ENCODE measurements around the gene CCDC88B. TPM values are rescaled to one million over a fixed set of nuclear protein-coding genes. Genes with fewer than 3 reads are reported as not detected.

Gene CCDC88B
- total RNA-seq, 1 donor from 2014 or later, result 7.9 TPM

DNA sequence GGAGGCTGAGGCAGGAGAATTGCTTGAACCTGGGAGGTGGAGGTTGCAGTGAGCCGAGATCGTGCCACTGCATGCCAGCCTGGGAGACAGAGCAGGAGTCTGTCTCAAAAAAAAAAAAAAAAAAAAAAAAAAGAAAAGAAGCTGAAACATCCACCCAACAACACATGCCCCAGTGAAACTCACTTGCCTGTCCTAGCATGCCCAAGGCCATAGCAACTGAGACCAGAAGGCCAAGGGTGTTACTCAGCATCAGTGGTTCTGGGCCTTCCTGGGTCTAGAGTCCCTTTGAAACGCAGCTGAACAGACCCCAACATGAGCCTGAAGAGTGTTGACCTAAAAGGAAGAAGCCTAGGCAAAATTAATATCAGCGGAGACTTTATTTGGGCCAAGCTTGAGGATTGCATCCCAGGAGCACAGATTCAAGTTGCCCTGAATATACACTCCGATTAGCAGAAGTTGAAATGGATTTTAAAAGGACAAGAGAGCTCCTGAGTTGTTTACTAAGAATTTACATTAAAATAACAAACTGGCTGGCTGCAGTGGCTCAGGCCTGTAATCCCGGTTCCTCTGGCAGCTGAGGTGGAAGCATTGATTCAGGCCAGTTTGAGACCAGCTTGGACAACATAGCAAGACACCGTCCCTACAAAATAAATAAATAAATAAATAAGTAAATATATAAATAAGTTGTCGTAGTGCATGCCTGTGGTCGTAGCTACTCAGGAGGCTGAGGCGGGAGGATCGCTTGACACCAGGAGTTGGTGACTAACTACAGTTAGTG, 15.1 kb upstream of the CCDC88B start:
- Histone ChIP-seq H3K9me3 (no peaks in the 10 kb centered on the region), H3K4me1 (peaks cover 36% of the 10 kb centered on the region), H3K36me3 (peaks cover 0 to 11% of the 10 kb centered on the region in 2 donors), H3K27me3 (no peaks in the 10 kb centered on the region), H3K4me3 (no peak overlapping the region), H3K27ac (peak overlapping the region; percentile 56)
- no peak for DNase-seq (ENCODE audit: extremely low spot score in 2 of 2)
- intact Hi-C loops (cut with DNase I), result no loop called here
- peak in 1 of 2 donors; percentile 40 for TF ChIP-seq POLR2AphosphoS5 (IDR thresholded peaks at IDR 0.05; ENCODE audit: insufficient read depth in 1 of 2, low read depth in 1 of 2)
- TF ChIP-seq, protein P1, sequence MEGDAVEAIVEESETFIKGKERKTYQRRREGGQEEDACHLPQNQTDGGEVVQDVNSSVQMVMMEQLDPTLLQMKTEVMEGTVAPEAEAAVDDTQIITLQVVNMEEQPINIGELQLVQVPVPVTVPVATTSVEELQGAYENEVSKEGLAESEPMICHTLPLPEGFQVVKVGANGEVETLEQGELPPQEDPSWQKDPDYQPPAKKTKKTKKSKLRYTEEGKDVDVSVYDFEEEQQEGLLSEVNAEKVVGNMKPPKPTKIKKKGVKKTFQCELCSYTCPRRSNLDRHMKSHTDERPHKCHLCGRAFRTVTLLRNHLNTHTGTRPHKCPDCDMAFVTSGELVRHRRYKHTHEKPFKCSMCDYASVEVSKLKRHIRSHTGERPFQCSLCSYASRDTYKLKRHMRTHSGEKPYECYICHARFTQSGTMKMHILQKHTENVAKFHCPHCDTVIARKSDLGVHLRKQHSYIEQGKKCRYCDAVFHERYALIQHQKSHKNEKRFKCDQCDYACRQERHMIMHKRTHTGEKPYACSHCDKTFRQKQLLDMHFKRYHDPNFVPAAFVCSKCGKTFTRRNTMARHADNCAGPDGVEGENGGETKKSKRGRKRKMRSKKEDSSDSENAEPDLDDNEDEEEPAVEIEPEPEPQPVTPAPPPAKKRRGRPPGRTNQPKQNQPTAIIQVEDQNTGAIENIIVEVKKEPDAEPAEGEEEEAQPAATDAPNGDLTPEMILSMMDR (IDR thresholded peaks at IDR 0.05), result no peak
- TF ChIP-seq POLR2A (IDR thresholded peaks at IDR 0.05), result no peak

DNA sequence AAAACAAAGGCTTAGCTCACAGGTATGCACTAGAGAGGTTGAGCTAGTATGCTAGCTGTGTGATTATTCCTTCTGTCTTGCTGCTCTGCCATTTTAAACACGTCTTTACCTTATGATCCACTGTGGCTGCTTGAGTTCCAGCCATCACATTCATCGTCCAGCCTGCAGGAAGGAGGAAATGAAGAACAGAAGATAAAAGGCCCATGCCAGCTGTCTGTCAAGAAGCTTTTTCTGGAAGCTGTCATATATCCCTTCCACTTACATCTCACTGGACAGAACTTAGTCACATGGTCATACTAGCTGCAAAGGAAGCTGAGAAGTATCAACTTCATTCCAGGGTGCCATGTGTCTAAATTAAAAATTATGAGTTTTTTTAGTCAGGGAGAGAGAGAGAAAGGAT, 12.6 kb upstream of the CCDC88B start:
- DNase-seq (ENCODE audit: extremely low spot score in 2 of 2), result no peak
- TF ChIP-seq POLR2A (IDR thresholded peaks at IDR 0.05), result no peak
- TF ChIP-seq POLR2AphosphoS5 (IDR thresholded peaks at IDR 0.05; ENCODE audit: insufficient read depth in 1 of 2, low read depth in 1 of 2), result no peak
- TF ChIP-seq, protein P1 (IDR thresholded peaks at IDR 0.05), result no peak

DNA sequence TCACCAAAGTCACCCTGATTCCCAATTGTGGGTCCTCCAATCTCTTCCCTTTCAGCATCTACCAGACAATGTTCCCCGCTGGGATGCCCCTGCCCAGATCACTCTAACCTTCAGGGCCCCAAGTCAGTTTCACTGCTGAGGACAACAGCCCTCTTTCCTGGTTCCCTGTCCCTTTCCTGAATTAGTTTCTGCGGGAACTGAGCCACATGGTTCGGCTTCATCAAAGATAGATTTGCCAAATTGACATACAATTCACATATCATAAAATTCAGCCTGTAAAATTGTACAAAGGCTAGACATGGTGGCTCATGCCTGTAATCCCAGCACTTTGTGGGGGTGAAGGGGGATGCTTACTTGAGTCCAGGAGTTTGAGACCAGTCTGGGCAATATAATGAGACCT, 12.0 kb upstream of the CCDC88B start:
- intact Hi-C loops (cut with DNase I), result no loop called here
- H3K27ac ChIP-seq, result no peak overlapping the region
- no peaks in the 10 kb centered on the region for H3K27me3 ChIP-seq
- no peaks in the 10 kb centered on the region for H3K9me3 ChIP-seq
- peaks cover 43% of the 10 kb centered on the region for H3K4me1 ChIP-seq
- H3K4me3 ChIP-seq, result no peak overlapping the region
- TF ChIP-seq POLR2AphosphoS5 (IDR thresholded peaks at IDR 0.05; ENCODE audit: insufficient read depth in 1 of 2, low read depth in 1 of 2), result no peak
- no peak for TF ChIP-seq POLR2A (IDR thresholded peaks at IDR 0.05)
- TF ChIP-seq, protein P1 (IDR thresholded peaks at IDR 0.05), result no peak
- DNase-seq (ENCODE audit: extremely low spot score in 2 of 2), result no peak
- no peaks in the 10 kb centered on the region for H3K36me3 ChIP-seq

More for the DNA sequence above, 12.6 kb upstream of the CCDC88B start:
- Histone ChIP-seq H3K36me3 (no peaks in the 10 kb centered on the region), H3K27ac (no peak overlapping the region), H3K4me1 (peaks cover 43% of the 10 kb centered on the region), H3K9me3 (no peaks in the 10 kb centered on the region), H3K4me3 (no peak overlapping the region), H3K27me3 (no peaks in the 10 kb centered on the region)
- intact Hi-C loops (cut with DNase I), result no loop called here

DNA sequence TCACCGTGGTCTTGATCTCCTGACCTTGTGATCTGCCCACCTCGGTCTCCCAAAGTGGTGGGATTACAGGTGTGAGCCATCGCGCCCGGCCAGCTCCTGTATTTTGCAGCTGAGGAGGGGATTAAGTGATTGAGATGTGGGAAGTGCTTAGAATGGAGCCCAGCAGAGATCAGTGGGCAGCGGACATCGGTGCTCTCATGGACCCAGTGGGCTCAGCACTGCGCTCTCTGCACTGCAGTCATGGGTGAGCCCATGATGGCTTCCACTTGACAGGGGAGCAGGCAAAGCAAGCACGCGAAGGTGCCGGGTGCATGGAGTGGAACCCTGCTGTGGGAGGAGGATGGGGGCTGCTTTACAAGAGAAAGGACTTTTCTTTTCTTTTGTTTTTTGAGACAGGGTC, 9.1 kb upstream of the CCDC88B start:
- TF ChIP-seq, protein P1 (IDR thresholded peaks at IDR 0.05), result no peak
- TF ChIP-seq POLR2AphosphoS5 (IDR thresholded peaks at IDR 0.05; ENCODE audit: insufficient read depth in 1 of 2, low read depth in 1 of 2) (no peak), POLR2A (IDR thresholded peaks at IDR 0.05) (no peak)

More for the DNA sequence above, 9.1 kb upstream of the CCDC88B start:
- no peak overlapping the region for H3K27ac ChIP-seq
- no peak overlapping the region for H3K4me3 ChIP-seq
- intact Hi-C loops (cut with DNase I), result no loop called here
- H3K27me3 ChIP-seq, result no peaks in the 10 kb centered on the region
- H3K9me3 ChIP-seq, result no peaks in the 10 kb centered on the region
- no peak for DNase-seq (ENCODE audit: extremely low spot score in 2 of 2)
- peaks cover 34% of the 10 kb centered on the region for H3K4me1 ChIP-seq
- H3K36me3 ChIP-seq, result no peaks in the 10 kb centered on the region
